PC-9 (cell line): ENCODE measurements around the gene MEGF8. TPM values are rescaled to one million over a fixed set of nuclear protein-coding genes. Genes with fewer than 3 reads are reported as not detected.

ENCODE experiments used
- BruUV-seq: library from RNA; stranded (reverse); fragments of 400-500 nt; replicated peaks from 2 replicates; lab custom pipeline; 2021; lab: Mats Ljungman, UMichigan
- CTCF ChIA-PET: fragments of 300-600 bp; sonication (Branson Sonifier 250); formaldehyde crosslinking; loops from one replicate; lab custom pipeline; 2022; ENCODE audit warnings: antibody characterized with exemption; lab: Charles Lee
- POLR2A ChIA-PET: fragments of 300-600 bp; sonication (Branson Sonifier 250); formaldehyde crosslinking; loops from one replicate; lab custom pipeline; 2022; ENCODE audit warnings: antibody characterized with exemption; ENCODE audit not compliant: unreplicated experiment; lab: Charles Lee
- DNase-seq, 2 experiments: peaks; one replicate each; pipeline versions ENCODE4 v3.0.0 to v3.0.0-alpha.2; 2015 to 2022; ENCODE audit warnings: mixed read lengths in 1 of 2
- H2AFZ ChIP-seq: fragments of 200-600 bp; sonication (generic); 2 replicates; pipeline ENCODE4 v1.8.1; 2017; ENCODE audit warnings: antibody characterized with exemption
- H3F3A ChIP-seq: fragments of 200-600 bp; sonication (generic); 2 replicates; pipeline ENCODE4 v1.8.1; 2017; ENCODE audit warnings: antibody characterized with exemption, mild to moderate bottlenecking, low read depth; ENCODE audit not compliant: insufficient read depth
- H3K27ac ChIP-seq: fragments of 200-600 bp; sonication (generic); 2 replicates; pipeline ENCODE4 v1.6.1; 2016; ENCODE audit warnings: mixed run types
- H3K27me3 ChIP-seq: fragments of 200-600 bp; sonication (generic); 2 replicates; pipeline ENCODE4 v1.6.1; 2016; ENCODE audit warnings: low read depth, mixed run types; ENCODE audit not compliant: insufficient read depth
- H3K36me3 ChIP-seq: fragments of 200-600 bp; sonication (generic); 2 replicates; pipeline ENCODE4 v1.6.1; 2016; ENCODE audit warnings: low read depth, mixed run types
- H3K4me1 ChIP-seq: fragments of 200-600 bp; sonication (generic); replicated peaks from 2 replicates; pipeline ENCODE4 v1.6.1; 2016; ENCODE audit warnings: mixed run types; ENCODE audit not compliant: insufficient read depth
- H3K4me2 ChIP-seq: fragments of 200-600 bp; sonication (generic); 2 replicates; pipeline ENCODE4 v1.6.1; 2017; ENCODE audit warnings: mixed run types
- H3K4me3 ChIP-seq: fragments of 200-600 bp; sonication (generic); 2 replicates; pipeline ENCODE4 v1.6.1; 2016; ENCODE audit warnings: mixed run types
- H3K79me2 ChIP-seq: fragments of 200-600 bp; sonication (generic); 2 replicates; pipeline ENCODE4 v1.6.1; 2017; ENCODE audit warnings: low read depth, mixed run types
- H3K9me2 ChIP-seq: fragments of 200-600 bp; sonication (generic); 2 replicates; pipeline ENCODE4 v1.8.1; 2017; ENCODE audit warnings: mild to moderate bottlenecking; ENCODE audit not compliant: insufficient read depth
- H3K9me3 ChIP-seq: fragments of 200-600 bp; sonication (generic); 2 replicates; pipeline ENCODE4 v1.8.1; 2016; ENCODE audit warnings: low read depth; ENCODE audit not compliant: insufficient read depth
- H4K20me1 ChIP-seq: fragments of 200-600 bp; sonication (generic); 2 replicates; pipeline ENCODE4 v1.8.1; 2017; ENCODE audit not compliant: insufficient read depth
- EZH2 ChIP-seq: fragments of 200-600 bp; sonication (generic); IDR thresholded peaks from 2 replicates; pipeline ENCODE4 v1.8.0; 2017; ENCODE audit warnings: antibody characterized with exemption, low read depth
- intact Hi-C: fragments of 100-400 bp; cut with micrococcal nuclease; formaldehyde crosslinking; loops from one replicate; pipeline ENCODE4 v1.10.0; 2022; ENCODE audit not compliant: unreplicated experiment
- total RNA-seq: library from RNA; stranded (reverse); gene quantifications from 2 replicates; pipeline ENCODE4 v1.2.3, GENCODE V29; 2021
- TF ChIP-seq, protein P1 (sequence below): fragments of 200-600 bp; sonication (generic); conservative IDR thresholded peaks from 2 replicates; pipeline ENCODE4 v1.6.1; 2017; ENCODE audit warnings: mixed run types, antibody characterized with exemption, mild to moderate bottlenecking, moderate library complexity

The MEGF8 gene
- total RNA-seq, 1 experiment from 2014 or later, result 40.6 TPM

DNA sequence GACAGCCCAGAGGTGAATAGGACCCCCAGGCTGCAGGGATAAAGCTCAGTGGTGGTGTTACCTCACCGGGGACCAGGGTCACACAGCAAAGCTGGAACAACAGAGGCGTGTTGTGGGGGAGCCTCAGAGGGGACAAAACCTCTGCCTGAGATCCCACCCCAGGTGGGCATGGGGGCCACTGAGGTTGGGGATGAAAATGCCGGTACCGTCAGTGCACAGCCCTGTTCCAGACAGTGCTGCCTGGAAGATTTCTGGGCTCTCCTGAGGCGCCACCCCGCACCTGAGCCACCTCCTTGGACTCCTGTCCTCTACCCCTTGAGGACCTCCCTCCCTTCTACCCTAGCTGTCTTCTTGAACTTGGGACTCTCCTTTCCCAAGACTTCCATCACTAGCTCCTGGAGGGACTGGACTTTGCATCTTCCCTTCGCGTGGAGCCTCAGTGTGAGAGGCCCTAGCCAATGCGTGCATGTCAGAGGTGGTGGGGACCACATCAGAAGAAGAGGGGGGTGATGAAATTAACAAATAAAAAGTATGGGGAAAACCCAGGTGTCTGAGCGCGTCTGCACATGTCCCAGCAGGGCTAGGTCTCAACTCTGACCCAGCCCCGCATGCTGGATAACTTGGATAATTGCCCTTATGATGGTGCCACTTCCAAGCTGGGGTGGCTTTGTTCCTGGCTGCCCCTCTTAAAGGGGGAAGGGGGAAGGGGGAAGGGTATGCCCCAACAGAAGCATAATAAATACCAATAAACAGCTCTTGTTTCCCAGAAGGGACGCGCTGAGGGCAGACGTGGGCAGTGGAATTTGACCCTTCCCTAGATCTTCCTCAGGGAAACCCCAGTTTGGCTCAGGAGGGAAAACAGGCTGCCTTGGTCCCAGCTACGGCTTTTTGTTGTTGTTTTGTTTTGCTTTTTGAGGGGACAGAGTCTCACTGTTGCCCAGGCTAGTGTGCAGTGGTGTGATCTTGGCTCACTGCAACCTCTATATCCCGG lies 53.1 kb downstream of the MEGF8 start:
- intact Hi-C loops, result no loop called here
- H3K36me3 ChIP-seq, result no peaks in the 10 kb centered on the region
- H3K9me2 ChIP-seq, result no peaks in the 10 kb centered on the region
- H3K27me3 ChIP-seq, result no peaks in the 10 kb centered on the region
- POLR2A ChIA-PET, result interaction anchor here (0.7 kb wide), 2 partner anchors 85 to 1070 kb away, joined by 3 read pairs; no protein-coding TSS in a partner anchor
- H3F3A ChIP-seq, result no peaks in the 10 kb centered on the region
- H2AFZ ChIP-seq, result no peak overlapping the region
- no peaks in the 10 kb centered on the region for H4K20me1 ChIP-seq
- no peak overlapping the region for H3K4me3 ChIP-seq
- no TSS peak for BruUV-seq
- H3K9me3 ChIP-seq, result no peaks in the 10 kb centered on the region
- CTCF ChIA-PET, result interaction anchor here (0.7 kb wide), 1 partner anchor 10 kb away, joined by 12 read pairs; no protein-coding TSS in a partner anchor
- no peak for DNase-seq
- TF ChIP-seq, protein P1, sequence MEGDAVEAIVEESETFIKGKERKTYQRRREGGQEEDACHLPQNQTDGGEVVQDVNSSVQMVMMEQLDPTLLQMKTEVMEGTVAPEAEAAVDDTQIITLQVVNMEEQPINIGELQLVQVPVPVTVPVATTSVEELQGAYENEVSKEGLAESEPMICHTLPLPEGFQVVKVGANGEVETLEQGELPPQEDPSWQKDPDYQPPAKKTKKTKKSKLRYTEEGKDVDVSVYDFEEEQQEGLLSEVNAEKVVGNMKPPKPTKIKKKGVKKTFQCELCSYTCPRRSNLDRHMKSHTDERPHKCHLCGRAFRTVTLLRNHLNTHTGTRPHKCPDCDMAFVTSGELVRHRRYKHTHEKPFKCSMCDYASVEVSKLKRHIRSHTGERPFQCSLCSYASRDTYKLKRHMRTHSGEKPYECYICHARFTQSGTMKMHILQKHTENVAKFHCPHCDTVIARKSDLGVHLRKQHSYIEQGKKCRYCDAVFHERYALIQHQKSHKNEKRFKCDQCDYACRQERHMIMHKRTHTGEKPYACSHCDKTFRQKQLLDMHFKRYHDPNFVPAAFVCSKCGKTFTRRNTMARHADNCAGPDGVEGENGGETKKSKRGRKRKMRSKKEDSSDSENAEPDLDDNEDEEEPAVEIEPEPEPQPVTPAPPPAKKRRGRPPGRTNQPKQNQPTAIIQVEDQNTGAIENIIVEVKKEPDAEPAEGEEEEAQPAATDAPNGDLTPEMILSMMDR, result no peak
- TF ChIP-seq EZH2, result no peak
- H3K4me1 ChIP-seq, result no peaks in the 10 kb centered on the region
- H3K27ac ChIP-seq, result no peak overlapping the region
- H3K79me2 ChIP-seq, result no peaks in the 10 kb centered on the region
- H3K4me2 ChIP-seq, result no peak overlapping the region

DNA sequence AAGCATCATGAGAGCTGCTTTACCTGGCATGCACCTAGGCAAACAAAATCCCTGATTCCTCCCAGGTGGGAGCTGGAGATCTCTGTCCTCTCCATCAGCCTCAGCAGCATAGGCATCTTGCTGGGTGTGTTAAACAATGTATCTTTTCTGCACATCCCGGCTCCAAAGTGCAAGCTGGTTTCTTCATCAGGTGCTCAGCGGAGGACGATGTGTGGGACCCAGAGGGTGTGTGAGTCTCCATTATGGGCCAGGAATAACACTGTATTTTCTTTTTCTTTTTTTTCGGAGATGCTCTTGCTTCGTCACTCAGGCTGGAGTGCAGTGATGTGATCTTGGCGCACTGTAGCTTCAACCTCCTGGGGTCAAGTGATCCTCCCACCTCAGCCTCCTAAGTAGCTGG lies 54.7 kb downstream of the MEGF8 start:
- no peaks in the 10 kb centered on the region for H3F3A ChIP-seq
- H3K27ac ChIP-seq, result no peak overlapping the region
- H3K9me3 ChIP-seq, result no peaks in the 10 kb centered on the region
- BruUV-seq, result no TSS peak
- no peak overlapping the region for H3K4me2 ChIP-seq
- ChIA-PET CTCF (no interaction called here), POLR2A (no interaction called here)
- H4K20me1 ChIP-seq, result no peaks in the 10 kb centered on the region
- intact Hi-C loops, result no loop called here
- no peaks in the 10 kb centered on the region for H3K79me2 ChIP-seq
- H3K27me3 ChIP-seq, result no peaks in the 10 kb centered on the region
- no peak for DNase-seq
- no peaks in the 10 kb centered on the region for H3K9me2 ChIP-seq
- TF ChIP-seq, protein P1, result no peak
- TF ChIP-seq EZH2, result no peak
- H3K36me3 ChIP-seq, result no peaks in the 10 kb centered on the region
- H3K4me3 ChIP-seq, result no peak overlapping the region
- H2AFZ ChIP-seq, result no peak overlapping the region
- no peaks in the 10 kb centered on the region for H3K4me1 ChIP-seq

DNA sequence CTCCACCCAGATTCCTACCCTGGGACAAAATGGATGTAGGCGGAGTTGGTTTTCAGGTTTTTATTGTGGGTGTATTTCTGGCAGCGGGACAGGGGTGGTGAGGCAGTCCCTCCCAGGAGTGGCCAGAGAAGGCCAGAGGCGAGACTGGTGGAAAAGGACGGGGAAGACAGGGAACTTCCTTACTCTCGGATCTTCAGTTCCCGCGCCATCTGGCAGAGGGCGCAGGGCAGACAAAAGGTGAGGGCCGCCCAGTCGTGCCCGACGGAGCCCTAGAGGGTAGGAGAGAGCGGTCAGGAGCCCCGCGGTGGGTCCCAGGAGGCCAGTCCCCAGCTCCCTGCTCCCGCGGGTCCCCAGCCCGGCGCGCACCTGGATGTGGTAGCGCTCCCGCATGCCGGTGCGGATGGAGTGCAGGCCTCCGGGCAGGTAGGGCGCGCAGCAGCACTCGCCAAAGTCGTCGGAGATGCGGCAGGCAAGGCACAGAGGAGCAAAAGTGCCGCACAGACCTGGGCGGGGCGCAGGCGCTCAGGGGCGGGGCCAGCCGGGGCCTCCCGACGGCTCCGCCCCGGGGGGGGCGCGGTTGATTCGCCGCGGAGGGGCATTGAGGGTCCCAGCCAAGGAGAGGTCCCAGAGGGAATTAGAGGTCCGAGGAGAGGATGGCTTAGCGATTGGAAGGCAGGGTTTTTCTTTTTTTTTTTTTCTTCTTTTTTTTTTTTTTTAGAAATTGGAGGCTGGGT lies 61.7 kb downstream of the MEGF8 start:
- Histone ChIP-seq H2AFZ (peak overlapping the region; percentile 87), H3K27ac (peak overlapping the region; percentile 10; the same call in 1 of the 2 replicates), H3F3A (peaks cover 11% of the 10 kb centered on the region), H3K4me3 (peak overlapping the region; percentile 63), H3K4me2 (peak overlapping the region; percentile 83), H4K20me1 (no peaks in the 10 kb centered on the region), H3K9me2 (no peaks in the 10 kb centered on the region), H3K36me3 (no peaks in the 10 kb centered on the region), H3K4me1 (peaks cover 17% of the 10 kb centered on the region), H3K27me3 (peaks cover 5% of the 10 kb centered on the region; the same call in 1 of the 2 replicates), H3K79me2 (no peaks in the 10 kb centered on the region), H3K9me3 (no peaks in the 10 kb centered on the region)
- intact Hi-C loops, result no loop called here
- no peak for TF ChIP-seq EZH2
- TF ChIP-seq, protein P1, result peak; percentile 74
- peak; percentile 69 to 89 for DNase-seq
- TSS peak; percentile 86 for BruUV-seq
- ChIA-PET POLR2A (interaction anchor here (1.2 kb wide), 1 partner anchor 9 kb away, joined by 5 read pairs; no protein-coding TSS in a partner anchor), CTCF (interaction anchor here (0.7 kb wide), 2 partner anchors 10 to 297 kb away, joined by 3 read pairs; no protein-coding TSS in a partner anchor)
